WTC11 (cell line): ENCODE results near the gene SPINDOC. TPM values are rescaled to one million over a fixed set of nuclear protein-coding genes. Genes with fewer than 3 reads are reported as not detected.

Source experiments
- ATAC-seq: fragments of 200-7000 bp; cut with Tn5 transposase; 2 replicates; pipeline ENCODE4 v1.10.0; 2021; ENCODE audit warnings: mild to moderate bottlenecking, moderate library complexity
- CTCF ChIA-PET: fragments of 300-600 bp; sonication (Branson Sonifier 250); formaldehyde crosslinking; loops from one replicate; lab custom pipeline; 2021; ENCODE audit warnings: antibody characterized with exemption; lab: Charles Lee
- POLR2A ChIA-PET: fragments of 350-600 bp; sonication (Branson Sonifier 250); formaldehyde crosslinking; loops from one replicate; lab custom pipeline; 2021; ENCODE audit warnings: antibody characterized with exemption; lab: Charles Lee
- DNase-seq: peaks from one replicate; pipeline ENCODE4 v3.0.0; 2021; ENCODE audit warnings: low spot score
- H3K27ac Mint-ChIP-seq: 2 replicates; pipeline ENCODE4 v1.8.0; 2021; ENCODE audit warnings: mixed read lengths
- H3K27me3 Mint-ChIP-seq: 2 replicates; pipeline ENCODE4 v1.8.0; 2021; ENCODE audit warnings: low read depth, mild to moderate bottlenecking, moderate library complexity, mixed read lengths
- H3K36me3 Mint-ChIP-seq: 2 replicates; pipeline ENCODE4 v1.8.0; 2021; ENCODE audit warnings: mixed read lengths
- H3K4me1 Mint-ChIP-seq: 2 replicates; pipeline ENCODE4 v1.8.0; 2022; ENCODE audit warnings: mixed read lengths
- H3K4me3 Mint-ChIP-seq: 2 replicates; pipeline ENCODE4 v1.8.0; 2021; ENCODE audit warnings: mild to moderate bottlenecking, moderate library complexity, mixed read lengths
- H3K9me3 Mint-ChIP-seq: 2 replicates; pipeline ENCODE4 v1.8.0; 2021; ENCODE audit warnings: mixed read lengths
- AFF4 ChIP-seq: sonication (generic); formaldehyde crosslinking; IDR thresholded peaks from 2 replicates; pipeline ENCODE4 v1.8.1; 2023; ENCODE audit warnings: mild to moderate bottlenecking, missing genetic modification reagents, borderline replicate concordance
- ATF1 ChIP-seq: sonication (generic); formaldehyde crosslinking; IDR thresholded peaks from 2 replicates; pipeline ENCODE4 v1.8.1; 2023; ENCODE audit warnings: mild to moderate bottlenecking, moderate library complexity, missing genetic modification reagents
- CTCF ChIP-seq: fragments of 200-600 bp; IDR thresholded peaks from 2 replicates; pipeline ENCODE4 v1.8.0; 2022; ENCODE audit warnings: antibody characterized with exemption
- IRF2 ChIP-seq: sonication (generic); formaldehyde crosslinking; IDR thresholded peaks from 2 replicates; pipeline ENCODE4 v1.8.0; 2022; ENCODE audit warnings: low read depth, missing genetic modification reagents, borderline replicate concordance
- JAZF1 ChIP-seq: fragments of 250-450 bp; sonication (Bioruptor Pico); IDR thresholded peaks from 2 replicates; pipeline ENCODE4 v1.9.0; 2021; ENCODE audit warnings: moderate library complexity, mild to moderate bottlenecking, inconsistent platforms
- NFATC4 ChIP-seq: fragments of 250-450 bp; sonication (Bioruptor Pico); IDR thresholded peaks from 2 replicates; pipeline ENCODE4 v1.9.0; 2021; ENCODE audit warnings: mild to moderate bottlenecking
- NFE2L1 ChIP-seq: sonication (generic); formaldehyde crosslinking; IDR thresholded peaks from 2 replicates; pipeline ENCODE4 v1.8.1; 2023; ENCODE audit warnings: missing genetic modification reagents
- NR2C2 ChIP-seq: sonication (generic); formaldehyde crosslinking; IDR thresholded peaks from 2 replicates; pipeline ENCODE4 v1.8.0; 2022; ENCODE audit warnings: mild to moderate bottlenecking, missing genetic modification reagents
- OVOL2 ChIP-seq: fragments of 250-450 bp; sonication (Bioruptor Pico); IDR thresholded peaks from 2 replicates; pipeline ENCODE4 v1.9.0; 2021; ENCODE audit warnings: mild to moderate bottlenecking, borderline replicate concordance
- PREB ChIP-seq: sonication (generic); formaldehyde crosslinking; IDR thresholded peaks from 2 replicates; pipeline ENCODE4 v1.8.1; 2022; ENCODE audit warnings: mild to moderate bottlenecking, missing genetic modification reagents, moderate library complexity, borderline replicate concordance
- PRRX2 ChIP-seq: fragments of 250-450 bp; sonication (Bioruptor Pico); IDR thresholded peaks from 2 replicates; pipeline ENCODE4 v1.8.0; 2021; ENCODE audit warnings: mild to moderate bottlenecking
- RELA ChIP-seq: sonication (generic); formaldehyde crosslinking; IDR thresholded peaks from 2 replicates; pipeline ENCODE4 v1.8.1; 2022; ENCODE audit warnings: missing genetic modification reagents, mild to moderate bottlenecking, borderline replicate concordance
- SP1 ChIP-seq: sonication (generic); formaldehyde crosslinking; conservative IDR thresholded peaks from 2 replicates; pipeline ENCODE4 v1.8.1; 2022; ENCODE audit warnings: missing genetic modification reagents
- TCF7 ChIP-seq: sonication (generic); formaldehyde crosslinking; IDR thresholded peaks from 2 replicates; pipeline ENCODE4 v1.8.0; 2022; ENCODE audit warnings: mild to moderate bottlenecking, low read depth, missing genetic modification reagents, moderate library complexity
- ZNF121 ChIP-seq: sonication (generic); formaldehyde crosslinking; IDR thresholded peaks from 2 replicates; pipeline ENCODE4 v1.8.0; 2023; ENCODE audit warnings: missing genetic modification reagents
- ZNF423 ChIP-seq: fragments of 250-450 bp; sonication (Bioruptor Pico); IDR thresholded peaks from 2 replicates; pipeline ENCODE4 v2.1.2; 2022; ENCODE audit warnings: mild to moderate bottlenecking, moderate library complexity
- total RNA-seq: library from RNA; stranded (reverse); gene quantifications from 3 replicates; pipeline ENCODE4 v1.2.3, GENCODE V29; 2021
- TF ChIP-seq, protein P1 (sequence below): sonication (generic); formaldehyde crosslinking; IDR thresholded peaks from 2 replicates; pipeline ENCODE4 v1.8.1; 2022; ENCODE audit warnings: low read depth, mild to moderate bottlenecking, moderate library complexity, missing genetic modification reagents, borderline replicate concordance
- TF ChIP-seq, protein P2 (sequence below): sonication (generic); formaldehyde crosslinking; IDR thresholded peaks from 2 replicates; pipeline ENCODE4 v1.8.1; 2023; ENCODE audit warnings: mild to moderate bottlenecking, missing genetic modification reagents, moderate library complexity

The SPINDOC gene
- total RNA-seq, 1 experiment from 2014 or later: 93.8 TPM

DNA sequence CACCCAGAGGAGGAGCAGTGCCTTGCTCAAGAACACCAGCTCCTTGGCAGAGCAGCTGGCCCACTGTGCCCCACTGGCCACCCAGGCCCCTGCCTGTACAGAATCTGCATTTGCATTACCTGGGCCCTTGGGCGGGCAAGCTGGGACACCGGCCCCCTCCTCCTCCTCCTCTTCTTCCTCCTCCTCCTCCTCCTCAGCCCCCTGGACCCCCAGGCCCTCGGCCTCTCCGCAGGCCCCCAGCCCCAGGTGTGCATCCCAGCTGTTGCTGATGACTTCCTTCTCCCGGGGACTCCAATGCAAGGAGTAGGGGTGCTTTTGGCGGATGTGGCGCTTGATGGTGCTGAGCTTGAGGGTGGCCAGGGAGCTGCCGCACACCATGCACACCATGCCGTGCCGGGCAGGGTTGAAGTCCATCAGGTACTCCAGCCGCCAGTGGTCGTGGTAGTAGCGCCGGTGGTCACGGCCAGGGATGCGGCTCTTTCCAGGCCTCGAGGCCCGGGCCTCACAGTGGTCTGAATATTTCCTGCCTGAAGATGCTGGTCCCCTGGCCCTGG lies 47.5 kb upstream of the SPINDOC start:
- ATAC-seq (no peak), DNase-seq (peak; percentile 18)
- H3K27me3 Mint-ChIP-seq: peaks cover 11% of the 10 kb centered on the region
- ChIA-PET CTCF (interaction anchor here (0.5 to 2.4 kb wide), 6 partner anchors 64 to 213 kb away, joined by 3 to 8 read pairs (median 3); partner anchors contain the start of genes MARK2 and RCOR2), POLR2A (interaction anchor here (0.5 to 0.7 kb wide), 2 partner anchors 79 to 679 kb away, joined by 5 to 6 read pairs; no protein-coding TSS in a partner anchor)
- no peaks in the 10 kb centered on the region for H3K9me3 Mint-ChIP-seq
- H3K27ac Mint-ChIP-seq: peak overlapping the region; percentile 77; the same call in 1 of the 2 replicates
- peak overlapping the region; percentile 54 for H3K4me3 Mint-ChIP-seq
- H3K4me1 Mint-ChIP-seq: peaks cover 38% of the 10 kb centered on the region
- H3K36me3 Mint-ChIP-seq: no peaks in the 10 kb centered on the region
- TF ChIP-seq, protein P1, sequence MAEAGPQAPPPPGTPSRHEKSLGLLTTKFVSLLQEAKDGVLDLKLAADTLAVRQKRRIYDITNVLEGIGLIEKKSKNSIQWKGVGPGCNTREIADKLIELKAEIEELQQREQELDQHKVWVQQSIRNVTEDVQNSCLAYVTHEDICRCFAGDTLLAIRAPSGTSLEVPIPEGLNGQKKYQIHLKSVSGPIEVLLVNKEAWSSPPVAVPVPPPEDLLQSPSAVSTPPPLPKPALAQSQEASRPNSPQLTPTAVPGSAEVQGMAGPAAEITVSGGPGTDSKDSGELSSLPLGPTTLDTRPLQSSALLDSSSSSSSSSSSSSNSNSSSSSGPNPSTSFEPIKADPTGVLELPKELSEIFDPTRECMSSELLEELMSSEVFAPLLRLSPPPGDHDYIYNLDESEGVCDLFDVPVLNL (CRISPR knock-in tag): no peak
- TF ChIP-seq, protein P2, sequence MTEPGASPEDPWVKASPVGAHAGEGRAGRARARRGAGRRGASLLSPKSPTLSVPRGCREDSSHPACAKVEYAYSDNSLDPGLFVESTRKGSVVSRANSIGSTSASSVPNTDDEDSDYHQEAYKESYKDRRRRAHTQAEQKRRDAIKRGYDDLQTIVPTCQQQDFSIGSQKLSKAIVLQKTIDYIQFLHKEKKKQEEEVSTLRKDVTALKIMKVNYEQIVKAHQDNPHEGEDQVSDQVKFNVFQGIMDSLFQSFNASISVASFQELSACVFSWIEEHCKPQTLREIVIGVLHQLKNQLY (CRISPR knock-in tag): no peak
- TF ChIP-seq PREB (CRISPR knock-in tag) (no peak), OVOL2 (CRISPR knock-in tag) (no peak), ZNF423 (CRISPR knock-in tag) (no peak), NR2C2 (no peak), NFATC4 (no peak), IRF2 (CRISPR knock-in tag) (no peak), PRRX2 (CRISPR knock-in tag) (no peak), AFF4 (no peak), SP1 (CRISPR knock-in tag) (no peak), RELA (CRISPR knock-in tag) (no peak), CTCF (no peak), ATF1 (CRISPR knock-in tag) (no peak), NFE2L1 (CRISPR knock-in tag) (no peak), ZNF121 (no peak), TCF7 (CRISPR knock-in tag) (no peak), JAZF1 (CRISPR knock-in tag) (no peak)
